Hypothalamus (tissue), 51 donors: ENCODE results near the gene FGD2.

Experiments used
- DNase-seq, 51 donors: peaks; one replicate each; lab custom pipeline; 2025; lab: John Stamatoyannopoulos, UW

The FGD2 gene

DNA sequence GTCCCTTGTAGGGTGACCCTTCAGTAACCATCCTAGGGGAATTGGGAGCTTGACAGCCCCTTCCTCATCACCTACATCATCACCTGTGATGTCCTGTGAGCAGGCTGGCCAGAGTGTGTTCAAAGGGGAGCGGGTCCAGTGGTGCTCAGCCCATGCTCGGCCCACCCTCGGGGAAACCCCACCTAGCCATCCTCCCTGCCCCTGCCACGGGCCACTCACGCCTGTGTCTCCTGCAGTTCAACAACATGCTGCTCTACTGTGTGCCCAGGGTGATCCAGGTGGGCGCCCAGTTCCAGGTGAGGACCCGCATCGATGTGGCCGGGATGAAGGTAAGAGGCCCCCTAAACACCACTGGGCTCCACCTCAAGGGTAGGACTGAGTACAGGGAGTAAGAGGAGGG, 10.1 kb downstream of the FGD2 start:
- DNase-seq: no peak

DNA sequence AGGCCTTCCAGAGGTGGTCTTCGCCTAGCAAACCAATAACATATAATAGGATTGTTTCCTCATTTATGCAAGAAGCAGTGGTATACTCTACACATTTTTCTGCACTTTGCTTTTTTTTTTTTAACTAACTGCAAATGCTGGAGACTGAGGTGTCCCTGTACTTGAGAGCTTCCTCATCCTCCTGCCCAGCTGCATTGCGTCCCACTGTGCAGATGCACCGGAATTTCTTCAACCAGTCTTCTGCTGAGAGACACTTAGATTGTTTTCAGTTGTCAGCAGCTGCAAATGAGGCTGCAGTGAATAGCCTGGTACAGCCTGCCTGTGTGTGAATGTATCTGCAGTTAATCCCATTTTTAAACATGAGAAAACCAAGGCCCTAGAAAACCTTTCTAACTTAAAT, 11.5 kb downstream of the FGD2 start:
- DNase-seq: peak in 2 of 51 donors; percentile 22 to 36

DNA sequence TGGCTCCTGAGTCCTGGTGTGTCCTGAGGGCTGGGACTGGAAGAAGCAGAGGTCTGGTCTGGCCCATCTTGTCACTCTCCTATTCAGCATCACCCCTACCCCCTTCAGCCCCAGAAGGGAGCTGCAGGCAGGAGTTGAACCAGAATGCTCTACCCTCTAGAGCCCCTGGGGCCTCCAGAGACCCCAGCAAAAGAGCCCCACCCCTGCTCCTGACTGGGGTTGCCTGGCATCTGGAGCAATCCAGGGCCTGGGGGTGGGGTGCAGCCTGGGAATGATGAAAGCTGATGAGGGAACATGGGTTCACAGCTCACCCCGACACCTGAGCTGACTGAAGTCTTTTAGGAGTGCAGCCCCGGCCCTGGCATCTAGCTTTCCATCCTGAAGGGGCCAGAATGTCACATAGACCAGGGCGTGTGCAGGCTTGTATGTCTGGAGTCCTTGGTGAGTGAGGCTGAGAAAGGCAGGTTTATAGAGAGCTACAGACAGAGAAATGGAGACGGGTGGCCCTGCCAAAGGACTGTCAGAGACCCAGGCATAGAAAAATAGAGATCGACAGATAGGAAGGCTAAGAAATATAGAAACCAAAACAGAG, 12.2 kb downstream of the FGD2 start:
- peak in 3 of 51 donors; percentile 47 to 77 (median 59) for DNase-seq

DNA sequence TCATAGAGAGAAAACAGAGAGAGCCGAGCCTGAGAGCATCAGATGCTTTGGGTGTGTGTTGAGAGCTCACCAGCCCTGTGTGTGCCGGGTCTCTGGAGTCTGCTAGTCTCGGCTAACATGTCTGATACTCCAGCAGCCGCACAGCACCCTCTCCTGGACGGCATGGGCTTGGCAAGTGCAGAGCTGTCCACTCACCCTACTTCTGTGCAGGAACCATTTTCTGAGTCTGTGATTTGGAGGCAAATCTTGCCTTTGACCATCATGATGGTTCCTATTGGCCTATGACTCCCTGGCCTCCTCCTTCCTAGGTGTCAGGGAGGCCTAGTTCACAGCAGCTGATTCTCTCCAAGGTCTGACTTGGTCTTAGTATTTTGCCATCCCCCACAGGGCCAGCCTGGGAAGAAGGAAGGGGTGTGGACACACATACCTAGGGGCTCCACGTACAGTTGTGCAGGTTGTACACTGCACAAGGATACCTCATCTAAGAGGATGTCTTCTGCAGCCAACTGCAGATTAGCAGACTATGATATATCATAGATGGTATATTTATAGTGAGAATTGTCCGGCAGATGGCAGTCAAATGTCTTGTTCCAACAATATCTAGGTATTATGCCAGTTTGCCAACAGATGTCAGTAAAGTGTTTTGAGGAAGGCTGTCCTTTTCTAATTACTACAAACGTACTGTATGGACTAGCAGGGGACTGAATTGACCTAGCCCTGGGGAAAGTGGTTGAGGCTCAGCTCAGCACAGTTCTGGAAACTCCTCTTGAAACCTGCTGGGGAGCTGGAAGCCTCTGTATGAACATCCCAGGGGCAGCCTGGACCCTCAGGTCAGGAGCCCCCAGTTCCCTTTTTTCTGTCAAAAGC, 13.0 kb downstream of the FGD2 start:
- DNase-seq: peak in 50 of 51 donors; percentile 18 to 96 (median 86)

DNA sequence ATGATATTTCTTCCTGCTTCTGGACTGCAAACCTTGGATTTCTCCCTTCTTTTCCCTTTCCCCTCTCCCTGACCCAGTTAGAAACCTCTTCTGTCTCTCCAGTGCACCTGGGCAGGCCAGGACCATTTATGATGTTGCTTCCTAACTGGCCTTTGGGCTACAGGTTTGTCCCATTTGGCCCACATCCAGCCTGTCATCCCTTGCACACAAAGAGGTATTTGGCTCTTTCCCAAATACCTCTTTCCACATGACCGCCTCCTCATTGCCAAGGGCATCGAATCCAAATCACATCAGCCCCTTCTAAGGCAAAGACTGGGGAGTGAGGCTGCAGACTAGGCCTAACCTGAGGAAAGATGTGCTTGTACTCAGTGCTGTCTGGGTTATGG, 13.6 kb downstream of the FGD2 start:
- no peak for DNase-seq

DNA sequence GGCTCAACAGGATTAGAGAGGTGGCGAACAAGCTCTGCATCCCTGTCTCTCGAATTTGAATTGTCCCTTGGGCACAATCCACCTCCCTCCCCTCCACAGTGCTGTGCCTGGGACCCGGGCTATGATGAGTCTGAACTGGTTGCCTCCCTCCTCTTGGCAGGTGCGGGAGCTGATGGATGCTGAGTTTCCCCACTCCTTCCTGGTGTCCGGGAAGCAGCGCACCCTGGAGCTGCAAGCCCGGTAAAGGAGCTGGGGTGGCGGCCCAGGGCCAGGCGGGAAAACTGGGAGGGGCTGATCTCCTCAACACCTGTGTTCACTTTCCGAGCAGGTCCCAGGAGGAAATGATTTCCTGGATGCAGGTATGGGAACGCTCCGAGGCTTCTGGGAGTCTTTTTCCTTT, 14.9 kb downstream of the FGD2 start:
- no peak for DNase-seq

DNA sequence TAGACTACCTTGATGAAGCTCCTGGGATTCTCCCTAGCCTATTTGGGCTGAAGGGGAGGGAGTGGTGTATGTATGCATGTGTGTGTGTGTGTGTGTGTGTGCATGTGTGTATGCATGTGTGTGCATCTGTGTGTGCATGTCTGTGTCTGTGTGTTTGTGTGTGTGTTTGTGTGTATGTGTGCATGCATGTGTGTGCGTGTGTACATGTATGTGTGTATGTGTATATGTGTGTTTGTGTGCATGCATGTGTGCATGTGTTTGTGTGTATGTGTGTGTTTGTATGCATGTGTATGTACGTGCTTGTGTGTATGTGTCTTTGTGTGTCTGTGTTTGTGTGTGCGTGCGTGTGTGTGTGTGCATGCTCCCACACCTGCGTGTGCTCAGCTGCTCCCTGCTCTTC, 15.4 kb downstream of the FGD2 start:
- no peak for DNase-seq

DNA sequence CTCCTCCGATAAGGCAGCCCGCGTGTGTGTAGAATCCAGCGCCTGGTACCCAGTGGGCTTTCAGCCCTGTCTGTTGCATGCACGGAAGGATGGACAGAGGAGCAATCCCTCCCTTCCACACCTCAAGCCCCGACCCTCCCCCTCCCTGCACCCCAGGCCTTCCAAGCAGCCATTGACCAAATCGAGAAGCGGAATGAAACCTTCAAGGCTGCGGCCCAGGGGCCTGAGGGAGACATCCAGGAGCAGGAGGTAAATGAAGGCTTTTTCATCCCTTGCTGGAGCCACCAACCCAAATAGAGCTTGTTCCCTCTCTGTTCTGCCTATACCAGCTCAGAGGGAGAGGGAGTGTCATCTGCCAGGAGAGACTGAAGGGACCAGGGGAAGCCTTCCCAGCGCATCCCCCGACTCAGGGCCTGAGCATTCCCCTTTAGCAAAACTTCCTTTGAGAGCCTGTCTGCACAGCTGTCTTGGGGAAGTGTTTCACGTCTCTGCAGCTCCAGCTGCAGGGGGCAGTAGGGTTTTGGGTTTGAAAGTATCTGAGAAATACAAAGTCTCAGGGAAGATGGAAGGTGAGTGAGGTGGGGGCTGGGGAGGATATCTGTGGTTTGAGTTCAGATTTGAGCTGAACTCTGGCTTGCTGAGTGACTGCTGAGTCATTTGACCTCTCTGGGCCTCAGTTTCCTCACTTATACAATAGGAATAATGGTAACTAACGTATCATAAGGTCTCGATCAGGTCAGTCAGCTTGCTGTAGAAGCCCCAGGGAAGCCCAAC, 16.1 kb downstream of the FGD2 start:
- DNase-seq: no peak

DNA sequence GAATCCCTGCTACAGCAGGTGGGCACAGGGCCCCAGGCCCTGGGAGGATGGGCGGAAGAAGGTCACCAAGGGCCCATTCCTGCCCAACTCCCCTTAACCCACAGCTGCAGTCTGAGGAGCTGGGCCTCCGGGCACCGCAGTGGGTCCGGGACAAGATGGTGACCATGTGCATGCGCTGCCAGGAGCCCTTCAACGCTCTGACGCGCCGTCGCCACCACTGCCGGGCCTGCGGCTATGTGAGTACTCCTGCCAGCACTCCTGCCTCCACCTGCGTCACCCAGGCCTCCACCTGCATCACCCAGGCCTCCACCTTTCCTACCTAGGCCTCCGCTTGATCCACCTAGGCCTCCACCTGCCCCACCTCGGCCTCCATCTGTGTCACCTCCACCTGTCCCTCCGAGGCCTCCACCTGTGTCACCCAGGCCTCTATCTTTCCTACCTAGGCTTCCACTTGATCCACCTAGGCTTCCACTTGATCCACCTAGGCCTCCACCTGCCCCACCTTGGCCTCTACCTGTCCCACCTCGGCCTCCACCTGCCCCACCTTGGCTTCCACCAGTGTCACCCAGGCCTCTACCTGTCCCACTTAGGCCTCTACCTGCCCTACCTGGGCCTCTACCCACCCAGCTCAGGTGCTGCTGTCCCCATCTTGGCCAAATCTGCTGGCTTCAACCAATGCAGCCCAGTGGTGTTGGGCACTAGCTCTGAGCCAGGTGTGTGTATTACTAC, 16.8 kb downstream of the FGD2 start:
- DNase-seq: no peak

DNA sequence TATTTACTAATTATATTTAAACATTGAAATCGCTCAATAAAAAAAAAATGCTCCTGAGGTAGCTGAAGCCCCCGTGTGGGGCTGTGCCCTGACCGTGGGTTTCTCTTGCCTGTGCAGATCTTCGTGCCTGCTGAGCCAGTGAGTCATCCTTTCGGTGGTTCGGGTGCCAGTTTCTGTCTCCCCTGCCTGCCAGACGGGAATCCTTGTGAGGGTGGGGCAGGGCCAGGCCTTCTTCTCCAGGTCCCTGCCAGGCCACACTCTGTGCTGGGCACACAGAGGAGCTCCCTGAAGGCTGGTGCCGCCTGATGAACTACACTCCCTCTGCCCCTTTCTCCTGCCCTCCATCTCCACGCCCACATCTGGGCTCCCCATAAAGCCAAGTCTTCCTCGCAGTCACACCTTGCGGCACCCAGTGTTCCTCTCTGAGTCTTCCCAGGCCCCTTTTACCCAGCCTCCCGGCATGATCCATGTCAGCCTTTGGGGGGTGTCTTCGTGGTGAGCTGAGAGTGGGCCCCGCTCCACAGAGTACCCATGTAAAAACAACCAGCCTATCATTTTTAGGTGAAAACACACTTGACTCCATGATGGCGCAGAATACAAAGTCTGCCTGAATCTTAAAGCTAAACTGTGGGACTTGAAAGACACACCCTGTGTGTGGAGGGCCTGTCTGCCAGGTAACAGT, 19.3 kb downstream of the FGD2 start:
- peak in 3 of 51 donors; percentile 20 to 55 (median 35) for DNase-seq

DNA sequence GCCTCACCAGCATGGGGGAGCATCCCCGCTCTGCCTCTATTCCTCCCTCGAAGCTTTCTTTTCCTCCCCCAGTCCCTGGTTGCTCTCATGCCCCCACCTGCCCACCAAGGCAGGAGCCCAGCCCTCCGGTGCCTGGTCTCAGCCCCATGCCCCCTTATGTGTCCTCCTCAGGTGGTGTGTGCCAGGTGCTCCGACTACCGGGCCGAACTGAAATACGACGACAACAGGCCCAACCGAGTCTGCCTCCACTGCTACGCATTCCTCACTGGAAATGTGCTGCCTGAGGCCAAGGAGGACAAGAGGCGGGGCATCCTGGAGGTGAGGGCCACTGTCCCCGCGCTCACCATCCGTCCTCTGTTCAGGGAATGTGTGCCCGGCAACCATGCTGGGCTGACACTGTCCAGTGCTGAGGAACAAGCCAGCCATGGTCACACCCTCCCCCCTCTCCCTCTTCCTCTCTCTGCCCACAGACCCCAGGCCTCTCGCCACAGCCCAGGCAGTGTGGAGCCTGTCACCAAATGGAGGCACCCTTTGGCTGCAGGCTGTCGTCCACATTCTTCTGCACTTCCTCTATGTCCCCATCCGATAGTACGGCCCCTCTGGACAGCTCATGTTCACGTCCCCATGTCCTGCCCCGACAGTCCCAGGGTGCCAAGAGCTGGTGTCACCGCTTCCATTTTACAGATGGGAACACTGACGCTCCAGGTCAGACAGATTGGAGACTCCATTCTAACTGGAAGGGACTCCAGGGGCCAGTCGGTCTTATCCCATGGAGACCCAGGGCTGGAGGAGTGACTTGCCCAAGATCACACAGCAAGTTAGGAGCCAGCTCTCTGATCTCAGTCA, 20.4 kb downstream of the FGD2 start:
- no peak for DNase-seq

DNA sequence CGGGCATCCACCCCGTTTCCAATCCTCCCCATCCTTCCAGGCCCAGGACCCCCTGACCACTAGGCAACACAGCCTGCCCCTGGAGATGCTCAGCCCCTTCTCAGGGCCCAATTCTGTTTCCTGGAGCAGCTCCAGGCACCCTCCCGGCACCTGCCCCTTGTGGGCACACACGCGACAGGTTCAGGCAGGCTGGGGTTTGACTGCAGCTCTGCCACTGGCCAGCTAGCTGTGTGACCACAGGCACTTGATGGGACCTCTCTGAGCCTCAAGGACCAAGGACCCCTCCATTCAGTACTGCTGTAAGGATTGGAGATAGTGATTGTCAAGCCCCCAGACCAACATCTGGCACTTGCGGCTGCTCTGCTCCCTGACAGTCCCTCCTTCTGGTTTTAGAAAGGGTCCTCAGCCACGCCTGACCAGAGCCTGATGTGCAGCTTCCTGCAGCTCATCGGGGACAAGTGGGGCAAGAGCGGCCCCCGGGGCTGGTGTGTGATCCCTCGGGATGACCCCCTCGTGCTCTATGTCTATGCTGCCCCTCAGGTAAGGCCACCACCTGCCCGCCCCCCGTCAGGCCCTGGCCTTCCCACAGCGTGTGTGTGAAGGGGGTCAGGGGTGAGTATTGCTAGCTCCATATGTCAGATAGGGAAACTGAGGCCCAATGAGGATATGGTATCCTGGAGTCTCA, 21.7 kb downstream of the FGD2 start:
- DNase-seq: no peak

DNA sequence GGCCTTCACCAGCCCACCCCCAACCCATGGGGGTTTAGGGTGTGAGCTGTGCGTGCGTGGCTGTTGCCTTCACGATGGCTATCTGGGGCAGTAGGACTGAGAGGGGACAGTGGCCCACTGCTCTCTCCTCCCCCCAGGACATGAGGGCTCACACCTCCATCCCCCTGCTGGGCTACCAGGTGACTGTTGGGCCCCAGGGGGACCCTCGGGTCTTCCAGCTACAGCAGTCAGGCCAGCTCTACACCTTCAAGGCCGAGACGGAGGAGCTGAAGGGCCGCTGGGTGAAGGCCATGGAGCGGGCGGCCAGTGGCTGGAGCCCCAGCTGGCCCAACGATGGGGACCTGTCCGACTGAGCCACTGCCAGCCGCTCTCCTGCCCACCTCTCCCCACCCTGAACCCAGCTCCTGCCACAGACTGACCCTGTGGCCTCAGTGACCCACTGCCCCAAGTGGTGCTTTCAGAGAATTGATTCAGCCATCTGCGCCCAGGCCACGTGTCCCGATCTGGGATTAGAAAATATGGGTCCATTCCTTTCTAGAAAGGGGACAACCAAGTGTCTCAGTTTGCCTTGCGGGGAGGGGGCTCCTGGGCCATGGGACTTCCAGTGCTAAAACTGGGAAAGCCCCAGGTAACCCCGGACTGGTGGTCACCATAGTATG, 22.5 kb downstream of the FGD2 start:
- no peak for DNase-seq

DNA sequence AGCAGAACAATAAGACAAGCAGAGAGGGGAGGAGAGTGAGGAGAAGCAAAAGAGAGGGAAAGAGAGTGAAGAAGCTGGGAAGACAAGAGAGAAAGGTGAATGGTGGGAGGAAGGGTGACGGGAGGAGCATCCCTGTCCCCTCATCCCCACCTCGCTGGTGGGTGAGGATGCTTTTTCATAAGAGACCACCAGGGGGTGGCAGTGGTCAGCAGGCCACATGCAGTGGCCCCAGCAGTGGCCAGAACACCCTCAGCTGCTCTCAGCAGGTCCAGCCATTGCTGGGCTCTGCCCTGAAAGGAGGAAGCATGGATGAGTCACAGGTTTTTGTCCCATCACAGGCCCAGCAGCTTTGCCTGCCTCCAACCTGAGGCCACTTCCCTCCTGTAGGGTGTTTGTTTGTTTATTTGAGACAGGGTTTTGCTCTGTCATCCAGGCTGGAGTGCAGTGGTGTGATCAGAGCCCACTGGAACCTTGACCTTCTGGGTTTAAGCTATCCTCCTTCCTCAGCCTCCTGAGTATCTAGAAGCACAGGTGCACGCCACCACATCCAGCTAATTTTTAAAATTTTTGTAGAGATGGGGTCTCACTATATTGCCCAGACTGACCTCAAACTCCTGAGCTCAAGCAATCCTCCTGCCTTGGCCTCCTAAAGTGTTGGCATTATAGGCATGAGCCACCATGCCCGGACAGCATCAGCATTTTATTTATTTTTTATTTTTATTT, 24.0 kb downstream of the FGD2 start:
- DNase-seq: peak in 30 of 51 donors; percentile 13 to 79 (median 38)

DNA sequence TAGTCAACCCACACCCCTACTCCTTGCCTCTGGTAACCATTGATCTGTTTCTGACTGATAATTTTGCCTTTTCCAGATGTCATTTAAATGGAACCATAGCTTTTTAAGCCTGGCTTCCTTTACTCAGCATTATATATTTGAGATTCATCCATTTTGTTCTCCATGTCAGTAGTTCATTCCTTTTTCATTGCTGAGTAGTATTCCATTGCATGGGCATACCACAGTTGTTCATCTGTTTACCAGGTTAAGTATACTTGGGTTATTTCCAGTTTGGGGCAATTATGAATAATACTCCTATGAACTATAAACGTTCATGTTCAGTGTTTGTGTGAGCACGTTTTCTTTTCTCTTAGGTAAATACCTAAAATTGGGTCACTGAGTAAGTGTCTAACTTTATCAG, 25.1 kb downstream of the FGD2 start:
- no peak for DNase-seq

DNA sequence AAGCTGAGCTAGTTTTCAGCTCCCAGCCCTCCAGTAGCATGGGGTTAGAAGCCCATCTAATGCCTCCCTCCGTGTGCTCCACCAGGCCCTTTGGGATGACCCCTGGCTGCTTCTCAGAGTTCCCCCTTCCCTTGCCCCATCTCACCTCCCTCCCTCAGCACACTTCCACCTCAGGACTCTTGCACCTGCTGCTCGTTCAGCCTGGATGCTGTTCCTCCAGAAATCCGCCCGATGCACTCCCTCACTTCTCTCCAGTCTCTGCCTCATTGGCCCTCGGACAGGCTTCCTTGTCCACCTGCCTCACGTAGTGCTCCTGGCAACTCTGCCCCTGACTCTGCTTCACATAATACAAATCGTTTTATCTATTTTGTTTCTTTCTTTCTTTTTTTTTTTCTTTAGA, 26.8 kb downstream of the FGD2 start:
- DNase-seq: no peak

DNA sequence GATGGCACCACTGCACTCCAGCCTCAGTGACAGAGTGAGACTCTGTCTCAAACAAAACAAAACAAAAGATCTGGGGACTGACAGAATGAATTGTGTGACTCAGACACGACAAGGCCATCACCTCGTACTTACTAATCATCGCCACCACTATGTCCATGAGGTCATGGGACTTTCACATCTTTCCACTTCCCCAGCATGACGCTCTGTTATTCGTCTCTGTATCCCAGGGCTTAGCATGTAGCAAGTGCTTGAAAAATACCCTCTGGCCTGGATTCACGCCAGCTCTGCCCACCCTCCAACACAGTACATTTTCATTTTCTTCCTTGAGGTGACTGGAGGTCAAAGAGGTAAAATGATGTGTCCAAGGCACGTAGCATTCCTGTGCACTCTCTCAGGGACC, 27.8 kb downstream of the FGD2 start:
- DNase-seq: no peak
